PC-9 (cell line): ENCODE results near the gene RBFOX2. TPM values are rescaled to one million over a fixed set of nuclear protein-coding genes. Genes with fewer than 3 reads are reported as not detected.
"Not testable (repeated sequence)": the region's sequence is repeated elsewhere in the genome, so short reads cannot be mapped to it uniquely, and the experiment has no call there.

Source experiments
- BruUV-seq: library from RNA; stranded (reverse); fragments of 400-500 nt; replicated peaks from 2 replicates; lab custom pipeline; 2021; lab: Mats Ljungman, UMichigan
- CTCF ChIA-PET: fragments of 300-600 bp; sonication (Branson Sonifier 250); formaldehyde crosslinking; loops from one replicate; lab custom pipeline; 2022; ENCODE audit warnings: antibody characterized with exemption; lab: Charles Lee
- POLR2A ChIA-PET: fragments of 300-600 bp; sonication (Branson Sonifier 250); formaldehyde crosslinking; loops from one replicate; lab custom pipeline; 2022; ENCODE audit warnings: antibody characterized with exemption; ENCODE audit not compliant: unreplicated experiment; lab: Charles Lee
- DNase-seq, 2 experiments: peaks; one replicate each; pipeline versions ENCODE4 v3.0.0 to v3.0.0-alpha.2; 2015 to 2022; ENCODE audit warnings: mixed read lengths in 1 of 2
- H2AFZ ChIP-seq: fragments of 200-600 bp; sonication (generic); 2 replicates; pipeline ENCODE4 v1.8.1; 2017; ENCODE audit warnings: antibody characterized with exemption
- H3F3A ChIP-seq: fragments of 200-600 bp; sonication (generic); 2 replicates; pipeline ENCODE4 v1.8.1; 2017; ENCODE audit warnings: antibody characterized with exemption, mild to moderate bottlenecking, low read depth; ENCODE audit not compliant: insufficient read depth
- H3K27ac ChIP-seq: fragments of 200-600 bp; sonication (generic); 2 replicates; pipeline ENCODE4 v1.6.1; 2016; ENCODE audit warnings: mixed run types
- H3K27me3 ChIP-seq: fragments of 200-600 bp; sonication (generic); 2 replicates; pipeline ENCODE4 v1.6.1; 2016; ENCODE audit warnings: low read depth, mixed run types; ENCODE audit not compliant: insufficient read depth
- H3K36me3 ChIP-seq: fragments of 200-600 bp; sonication (generic); 2 replicates; pipeline ENCODE4 v1.6.1; 2016; ENCODE audit warnings: low read depth, mixed run types
- H3K4me1 ChIP-seq: fragments of 200-600 bp; sonication (generic); replicated peaks from 2 replicates; pipeline ENCODE4 v1.6.1; 2016; ENCODE audit warnings: mixed run types; ENCODE audit not compliant: insufficient read depth
- H3K4me2 ChIP-seq: fragments of 200-600 bp; sonication (generic); 2 replicates; pipeline ENCODE4 v1.6.1; 2017; ENCODE audit warnings: mixed run types
- H3K4me3 ChIP-seq: fragments of 200-600 bp; sonication (generic); 2 replicates; pipeline ENCODE4 v1.6.1; 2016; ENCODE audit warnings: mixed run types
- H3K79me2 ChIP-seq: fragments of 200-600 bp; sonication (generic); 2 replicates; pipeline ENCODE4 v1.6.1; 2017; ENCODE audit warnings: low read depth, mixed run types
- H3K9me2 ChIP-seq: fragments of 200-600 bp; sonication (generic); 2 replicates; pipeline ENCODE4 v1.8.1; 2017; ENCODE audit warnings: mild to moderate bottlenecking; ENCODE audit not compliant: insufficient read depth
- H3K9me3 ChIP-seq: fragments of 200-600 bp; sonication (generic); 2 replicates; pipeline ENCODE4 v1.8.1; 2016; ENCODE audit warnings: low read depth; ENCODE audit not compliant: insufficient read depth
- H4K20me1 ChIP-seq: fragments of 200-600 bp; sonication (generic); 2 replicates; pipeline ENCODE4 v1.8.1; 2017; ENCODE audit not compliant: insufficient read depth
- CTCF ChIP-seq: fragments of 200-600 bp; sonication (generic); conservative IDR thresholded peaks from 2 replicates; pipeline ENCODE4 v1.6.1; 2017; ENCODE audit warnings: mixed run types, antibody characterized with exemption, mild to moderate bottlenecking, moderate library complexity
- EZH2 ChIP-seq: fragments of 200-600 bp; sonication (generic); IDR thresholded peaks from 2 replicates; pipeline ENCODE4 v1.8.0; 2017; ENCODE audit warnings: antibody characterized with exemption, low read depth
- intact Hi-C: fragments of 100-400 bp; cut with micrococcal nuclease; formaldehyde crosslinking; loops from one replicate; pipeline ENCODE4 v1.10.0; 2022; ENCODE audit not compliant: unreplicated experiment
- total RNA-seq: library from RNA; stranded (reverse); gene quantifications from 2 replicates; pipeline ENCODE4 v1.2.3, GENCODE V29; 2021

RBFOX2 gene
- total RNA-seq, 1 experiment from 2014 or later = 109 TPM

DNA sequence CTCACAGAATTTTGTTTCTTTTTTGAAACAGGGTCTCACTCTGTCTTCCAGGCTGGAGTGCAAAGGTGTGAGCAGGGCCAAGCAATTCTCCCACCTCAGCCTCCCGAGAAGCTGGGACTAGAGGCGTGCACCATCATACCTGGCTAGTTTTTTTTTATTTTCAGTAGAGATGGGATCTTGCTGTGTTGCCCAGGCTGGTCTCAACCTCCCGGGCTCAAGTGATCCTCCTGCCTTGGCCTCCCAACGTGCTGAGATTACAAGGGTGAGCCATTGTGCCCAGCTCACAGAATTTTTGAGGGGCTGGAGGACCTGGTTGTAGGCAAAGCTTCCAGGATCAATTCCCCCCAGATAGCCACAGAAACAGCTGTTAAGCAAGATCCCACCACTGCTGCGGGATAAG is 47.1 kb upstream of the RBFOX2 start:
- Histone ChIP-seq H3K27me3 (no peaks in the 10 kb centered on the region), H3K4me2 (no peak overlapping the region), H3K4me1 (no peaks in the 10 kb centered on the region), H4K20me1 (no peaks in the 10 kb centered on the region), H3K9me2 (no peaks in the 10 kb centered on the region), H3F3A (no peaks in the 10 kb centered on the region), H2AFZ (no peak overlapping the region), H3K4me3 (no peak overlapping the region), H3K36me3 (no peaks in the 10 kb centered on the region), H3K79me2 (no peaks in the 10 kb centered on the region), H3K9me3 (no peaks in the 10 kb centered on the region), H3K27ac (no peak overlapping the region)
- no TSS peak for BruUV-seq
- ChIA-PET POLR2A (interaction anchor here (0.6 kb wide), 1 partner anchor 19 kb away, joined by 23 read pairs; no protein-coding TSS in a partner anchor), CTCF (no interaction called here)
- no peak for TF ChIP-seq CTCF
- no peak for TF ChIP-seq EZH2
- intact Hi-C loops = no loop called here
- DNase-seq = no peak

DNA sequence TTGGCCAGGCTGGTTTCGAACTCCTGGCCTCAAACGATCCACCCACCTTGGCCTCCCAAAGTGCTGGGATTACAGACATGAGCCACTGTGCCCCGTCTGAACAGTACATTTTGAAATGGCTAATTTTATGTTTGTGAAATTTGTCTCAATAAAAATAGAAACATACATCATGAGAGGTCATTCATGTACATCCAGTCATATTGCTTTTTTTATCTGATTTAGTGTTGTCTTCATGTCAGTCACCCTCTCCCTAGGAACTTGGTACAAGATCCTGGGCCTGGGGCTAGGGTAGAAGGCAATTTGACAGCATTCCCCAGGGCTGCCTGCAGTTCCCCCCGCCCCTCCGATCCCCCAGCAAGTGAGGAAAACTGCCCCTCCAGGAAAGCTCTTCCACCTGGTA is 46.6 kb upstream of the RBFOX2 start:
- CTCF ChIA-PET = no interaction called here

DNA sequence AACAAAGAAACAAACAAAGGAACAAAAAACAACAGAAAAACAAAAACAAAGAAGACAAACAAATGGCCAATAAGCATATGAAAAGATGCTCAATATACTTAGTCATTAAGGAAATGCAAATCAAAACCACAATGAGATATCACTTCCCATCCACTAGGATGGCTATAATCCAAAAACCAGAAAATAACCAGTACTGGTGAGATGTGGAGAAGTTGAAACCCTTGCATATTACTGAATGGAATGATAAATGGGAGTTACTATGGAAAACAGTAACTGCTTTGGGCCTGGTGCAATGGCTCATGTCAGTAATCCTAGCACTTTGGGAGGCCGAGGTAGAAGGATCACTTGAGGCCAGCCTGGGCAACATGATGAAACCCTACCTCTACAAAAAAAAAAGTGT is 44.9 kb upstream of the RBFOX2 start:
- Histone ChIP-seq H3K27ac (no peak overlapping the region), H3K9me3 (no peaks in the 10 kb centered on the region), H2AFZ (no peak overlapping the region), H4K20me1 (no peaks in the 10 kb centered on the region), H3K9me2 (no peaks in the 10 kb centered on the region), H3K4me1 (no peaks in the 10 kb centered on the region), H3K4me2 (no peak overlapping the region), H3K79me2 (no peaks in the 10 kb centered on the region), H3K27me3 (no peaks in the 10 kb centered on the region), H3F3A (no peaks in the 10 kb centered on the region), H3K4me3 (no peak overlapping the region), H3K36me3 (no peaks in the 10 kb centered on the region)
- DNase-seq = no peak
- intact Hi-C loops = no loop called here
- TF ChIP-seq CTCF = no peak
- TF ChIP-seq EZH2 = no peak
- no TSS peak for BruUV-seq
- POLR2A ChIA-PET = no interaction called here
- CTCF ChIA-PET = interaction anchor here (0.7 kb wide), 1 partner anchor 9 kb away, joined by 7 read pairs; no protein-coding TSS in a partner anchor

More for the DNA sequence above, 46.6 kb upstream of the RBFOX2 start:
- Histone ChIP-seq H3F3A (no peaks in the 10 kb centered on the region), H3K27me3 (no peaks in the 10 kb centered on the region), H3K79me2 (no peaks in the 10 kb centered on the region), H3K9me2 (no peaks in the 10 kb centered on the region), H2AFZ (no peak overlapping the region), H3K4me3 (no peak overlapping the region), H3K36me3 (no peaks in the 10 kb centered on the region), H3K27ac (no peak overlapping the region), H4K20me1 (no peaks in the 10 kb centered on the region), H3K4me1 (no peaks in the 10 kb centered on the region), H3K4me2 (no peak overlapping the region), H3K9me3 (no peaks in the 10 kb centered on the region)
- intact Hi-C loops = no loop called here
- no peak for DNase-seq
- no TSS peak for BruUV-seq
- no peak for TF ChIP-seq CTCF
- TF ChIP-seq EZH2 = no peak
- POLR2A ChIA-PET = no interaction called here

DNA sequence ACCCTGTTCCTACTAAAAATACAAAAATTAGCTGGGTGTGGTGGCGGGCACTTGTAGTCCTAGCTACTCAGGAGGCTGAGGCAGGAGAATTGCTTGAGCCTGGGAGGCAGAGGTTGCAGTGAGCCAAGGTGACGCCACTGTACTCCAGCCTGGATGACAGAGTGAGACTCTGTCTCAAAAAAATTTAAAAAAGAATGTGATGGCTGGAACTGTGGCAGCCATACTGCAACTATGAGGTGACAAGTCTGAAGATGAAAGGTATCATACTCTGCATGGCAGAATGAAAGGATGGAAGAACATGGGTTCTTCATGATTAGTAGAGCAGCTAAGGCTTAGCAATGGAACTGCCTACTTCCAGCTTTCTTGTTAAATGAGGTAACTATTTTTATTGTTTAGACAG is 42.0 kb upstream of the RBFOX2 start:
- H3K36me3 ChIP-seq, H3K27me3 ChIP-seq, CTCF ChIA-PET, H3K27ac ChIP-seq, H3K79me2 ChIP-seq, intact Hi-C loops, H3K4me2 ChIP-seq, H3K9me3 ChIP-seq, POLR2A ChIA-PET, H3K4me1 ChIP-seq, H2AFZ ChIP-seq, H3F3A ChIP-seq, H3K9me2 ChIP-seq, H3K4me3 ChIP-seq, DNase-seq, BruUV-seq, H4K20me1 ChIP-seq: not testable (repeated sequence)
